Fibroblast of skin of right quadriceps (primary cell): Measurements from ENCODE around the gene PRPF4.
"Not testable (repeated sequence)": the region's sequence is repeated elsewhere in the genome, so short reads cannot be mapped to it uniquely, and the experiment has no call there.

Experiments
- DNase-seq: peaks from one replicate; pipeline ENCODE4 v3.0.0-alpha.2; 2013

Gene PRPF4

GRCh38 chr9:113275157-113276131, at the start of gene PRPF4, which contains the start of gene CDC26:
PRPF4 (plus strand) TSS chr9:113275658; CDS start chr9:113275744, 86 bp downstream.
CDC26 (minus strand) TSS chr9:113275572; CDS start chr9:113272507, 3,065 bp downstream.
- DNase-seq = peak; percentile 99

- DNase-seq = no peak
Observed at GRCh38 chr9:113227436-113227835, 48.0 kb upstream of the PRPF4 start.

- DNase-seq = no peak
Observed at GRCh38 chr9:113228130-113228665, 47.3 kb upstream of the PRPF4 start.

- no peak for DNase-seq
Observed at GRCh38 chr9:113231701-113232100, 43.8 kb upstream of the PRPF4 start.

- not testable (repeated sequence) for DNase-seq
Observed at GRCh38 chr9:113235701-113236255, 39.7 kb upstream of the PRPF4 start.

- DNase-seq = no peak
Observed at GRCh38 chr9:113237026-113237425, 38.4 kb upstream of the PRPF4 start.

- DNase-seq = no peak
Observed at GRCh38 chr9:113238202-113238858, 37.1 kb upstream of the PRPF4 start.

GRCh38 chr9:113238859-113239232, 36.6 kb upstream of the PRPF4 start:
- no peak for DNase-seq

- no peak for DNase-seq
Observed at GRCh38 chr9:113241161-113241560, 34.3 kb upstream of the PRPF4 start.

- no peak for DNase-seq
Observed at GRCh38 chr9:113244556-113244955, 30.9 kb upstream of the PRPF4 start.

GRCh38 chr9:113245894-113246293, 29.6 kb upstream of the PRPF4 start:
- DNase-seq = no peak

GRCh38 chr9:113246928-113247327, 28.5 kb upstream of the PRPF4 start:
- DNase-seq = no peak

GRCh38 chr9:113247640-113248039, 27.8 kb upstream of the PRPF4 start:
- no peak for DNase-seq

- DNase-seq = not testable (repeated sequence)
Observed at GRCh38 chr9:113249661-113250060, 25.8 kb upstream of the PRPF4 start.

GRCh38 chr9:113250807-113251206, 24.7 kb upstream of the PRPF4 start:
- DNase-seq = no peak

- DNase-seq = no peak
Observed at GRCh38 chr9:113254991-113255390, 20.5 kb upstream of the PRPF4 start.

GRCh38 chr9:113255438-113255837, 20.0 kb upstream of the PRPF4 start:
- DNase-seq = no peak

GRCh38 chr9:113257863-113258262, 17.6 kb upstream of the PRPF4 start:
- DNase-seq = no peak

GRCh38 chr9:113258282-113258681, 17.2 kb upstream of the PRPF4 start:
- no peak for DNase-seq

GRCh38 chr9:113261917-113262671, 13.4 kb upstream of the PRPF4 start:
- no peak for DNase-seq

- DNase-seq = no peak
Observed at GRCh38 chr9:113266174-113266573, 9.3 kb upstream of the PRPF4 start.

- no peak for DNase-seq
Observed at GRCh38 chr9:113267911-113268566, 7.4 kb upstream of the PRPF4 start.
